Erythroblast (primary cell): ENCODE results near the gene C5orf58.

Source experiments
- GATA1 ChIP-seq: IDR thresholded peaks from 2 replicates; pipeline ENCODE4 v1.6.1; 2011; ENCODE audit warnings: low read depth, mild to moderate bottlenecking, control low read depth, low read length, moderate library complexity
- POLR2A ChIP-seq: IDR thresholded peaks from 2 replicates; pipeline ENCODE4 v1.6.1; 2011; ENCODE audit warnings: mild to moderate bottlenecking, low read length

DNA sequence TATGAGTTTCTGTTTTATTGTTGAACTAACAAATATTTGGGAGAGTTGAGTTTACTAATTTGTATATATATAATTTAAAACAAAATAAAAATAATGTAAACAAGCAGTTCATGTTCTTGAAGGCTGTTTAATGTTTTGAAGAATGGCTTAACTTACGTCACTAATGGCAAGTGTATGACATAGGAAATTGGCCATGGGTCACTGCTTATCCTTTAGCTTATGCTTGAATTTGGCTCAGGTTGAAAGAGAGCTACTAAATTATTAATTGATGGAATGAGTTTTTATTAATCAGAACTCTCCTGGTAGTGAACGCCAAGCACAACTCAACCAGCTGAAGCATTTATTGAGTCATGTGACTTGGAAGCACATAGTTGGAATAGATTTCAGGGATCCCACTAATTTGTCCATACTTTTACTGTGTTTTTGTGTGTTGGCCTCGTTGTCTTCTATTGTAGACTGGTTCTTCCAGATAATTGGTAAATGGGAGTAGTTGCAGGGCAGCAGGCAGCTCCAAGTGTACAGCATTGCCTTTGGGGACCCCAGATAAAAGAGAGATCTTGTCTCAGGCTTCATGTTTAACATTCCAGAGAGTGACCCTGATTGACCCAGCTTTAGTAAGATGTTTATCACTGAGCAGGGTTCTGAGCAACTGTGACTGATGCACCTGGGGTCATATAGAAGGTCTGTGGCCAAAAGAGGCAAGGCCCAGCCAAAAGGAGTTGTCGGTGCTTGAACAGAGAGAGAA, 13.5 kb downstream of the C5orf58 start:
- no peak for TF ChIP-seq POLR2A
- TF ChIP-seq GATA1: no peak
